ENCODE measurements around the gene ARHGAP42.

The ARHGAP42 gene

GRCh38 chr11:100830274-100830673, 143.2 kb downstream of the ARHGAP42 start:
- Histone ChIP-seq H3K4me1 (ENCODE audit: control insufficient read depth in 1 of 2, insufficient read depth in 1 of 2, low read depth in 1 of 2, low read length in 1 of 2) (no peaks in the 10 kb centered on the region), H3K27ac (no peak overlapping the region), H3K9me3 (no peaks in the 10 kb centered on the region), H3K4me3 (ENCODE audit: low read depth in 1 of 2, low read length in 1 of 2) (no peak overlapping the region), H3K27me3 (no peaks in the 10 kb centered on the region), H3K36me3 (no peaks in the 10 kb centered on the region)
- TF ChIP-seq, protein P1, sequence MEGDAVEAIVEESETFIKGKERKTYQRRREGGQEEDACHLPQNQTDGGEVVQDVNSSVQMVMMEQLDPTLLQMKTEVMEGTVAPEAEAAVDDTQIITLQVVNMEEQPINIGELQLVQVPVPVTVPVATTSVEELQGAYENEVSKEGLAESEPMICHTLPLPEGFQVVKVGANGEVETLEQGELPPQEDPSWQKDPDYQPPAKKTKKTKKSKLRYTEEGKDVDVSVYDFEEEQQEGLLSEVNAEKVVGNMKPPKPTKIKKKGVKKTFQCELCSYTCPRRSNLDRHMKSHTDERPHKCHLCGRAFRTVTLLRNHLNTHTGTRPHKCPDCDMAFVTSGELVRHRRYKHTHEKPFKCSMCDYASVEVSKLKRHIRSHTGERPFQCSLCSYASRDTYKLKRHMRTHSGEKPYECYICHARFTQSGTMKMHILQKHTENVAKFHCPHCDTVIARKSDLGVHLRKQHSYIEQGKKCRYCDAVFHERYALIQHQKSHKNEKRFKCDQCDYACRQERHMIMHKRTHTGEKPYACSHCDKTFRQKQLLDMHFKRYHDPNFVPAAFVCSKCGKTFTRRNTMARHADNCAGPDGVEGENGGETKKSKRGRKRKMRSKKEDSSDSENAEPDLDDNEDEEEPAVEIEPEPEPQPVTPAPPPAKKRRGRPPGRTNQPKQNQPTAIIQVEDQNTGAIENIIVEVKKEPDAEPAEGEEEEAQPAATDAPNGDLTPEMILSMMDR (IDR thresholded peaks at IDR 0.05): no peak

DNA sequence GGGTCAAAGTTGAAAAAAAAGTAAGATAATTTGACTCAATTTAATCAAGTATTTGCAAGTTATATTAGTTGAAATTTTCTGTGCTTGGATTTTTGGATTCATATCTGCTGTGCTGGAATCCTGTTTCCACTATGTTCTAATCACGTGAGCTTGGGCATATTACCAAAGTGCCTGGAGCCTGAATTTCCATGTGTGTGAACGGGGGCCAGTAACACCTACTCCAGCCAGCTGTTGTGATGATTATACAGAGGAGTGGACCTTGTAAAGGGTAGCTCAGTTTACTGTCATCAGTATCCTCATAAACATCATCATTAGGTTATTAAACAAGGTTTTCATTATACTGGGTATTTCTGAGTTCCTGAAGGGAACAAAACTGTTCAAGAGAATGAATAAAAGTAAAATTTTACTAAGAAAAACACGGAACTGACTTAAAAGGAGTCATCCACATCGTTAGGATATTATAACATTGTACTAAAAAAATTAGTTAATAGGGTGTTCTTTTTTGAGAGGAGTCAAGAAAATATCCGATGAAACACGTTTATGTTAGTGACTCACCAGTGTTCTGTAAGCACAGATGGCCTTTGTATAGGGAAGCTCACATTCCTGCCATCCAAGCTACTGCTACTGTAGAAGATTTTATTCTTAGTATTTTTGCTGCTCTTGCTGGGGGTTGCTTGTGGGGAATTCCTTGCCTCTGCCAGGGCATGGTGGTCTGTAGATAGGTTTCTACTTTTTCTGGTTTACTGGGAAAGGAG, 144.1 kb downstream of the ARHGAP42 start:
- TF ChIP-seq, protein P1 (IDR thresholded peaks at IDR 0.05): no peak
- Histone ChIP-seq H3K4me3 (ENCODE audit: low read depth in 1 of 2, low read length in 1 of 2) (no peak overlapping the region), H3K27me3 (no peaks in the 10 kb centered on the region), H3K9me3 (no peaks in the 10 kb centered on the region), H3K4me1 (ENCODE audit: control insufficient read depth in 1 of 2, insufficient read depth in 1 of 2, low read depth in 1 of 2, low read length in 1 of 2) (no peaks in the 10 kb centered on the region), H3K36me3 (no peaks in the 10 kb centered on the region), H3K27ac (no peak overlapping the region)

GRCh38 chr11:100831929-100832494, 144.9 kb downstream of the ARHGAP42 start:
- H3K4me1 ChIP-seq (ENCODE audit: control insufficient read depth in 1 of 2, insufficient read depth in 1 of 2, low read depth in 1 of 2, low read length in 1 of 2): no peaks in the 10 kb centered on the region
- no peak overlapping the region for H3K27ac ChIP-seq
- no peaks in the 10 kb centered on the region for H3K9me3 ChIP-seq
- H3K36me3 ChIP-seq: no peaks in the 10 kb centered on the region
- H3K4me3 ChIP-seq (ENCODE audit: low read depth in 1 of 2, low read length in 1 of 2): no peak overlapping the region
- H3K27me3 ChIP-seq: no peaks in the 10 kb centered on the region
- TF ChIP-seq, protein P1 (IDR thresholded peaks at IDR 0.05): no peak

- Histone ChIP-seq H3K4me1 (ENCODE audit: control insufficient read depth in 1 of 2, insufficient read depth in 1 of 2, low read depth in 1 of 2, low read length in 1 of 2) (no peaks in the 10 kb centered on the region), H3K9me3 (no peaks in the 10 kb centered on the region), H3K27ac (no peak overlapping the region), H3K4me3 (ENCODE audit: low read depth in 1 of 2, low read length in 1 of 2) (no peak overlapping the region), H3K27me3 (no peaks in the 10 kb centered on the region), H3K36me3 (no peaks in the 10 kb centered on the region)
- TF ChIP-seq, protein P1 (IDR thresholded peaks at IDR 0.05): no peak
Measured at GRCh38 chr11:100832829-100833228, 145.7 kb downstream of the ARHGAP42 start.

DNA sequence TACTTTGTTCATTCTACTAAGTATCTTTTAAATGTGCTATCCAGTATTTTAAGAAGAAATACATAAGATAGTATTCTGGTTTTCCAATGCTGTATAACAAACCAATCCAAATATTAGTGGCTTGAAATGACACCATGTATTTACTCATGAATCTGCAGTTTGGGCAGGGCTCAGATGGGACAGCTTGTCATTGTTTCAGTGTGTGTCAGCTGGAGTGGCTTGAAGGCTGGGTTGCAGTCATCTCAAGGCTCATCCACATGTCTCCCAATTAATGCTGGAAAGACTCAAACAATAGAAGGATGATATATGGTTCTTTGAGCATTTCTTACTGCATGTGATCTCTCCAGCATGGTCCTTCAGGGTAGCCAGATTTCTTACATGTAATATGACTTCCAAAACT, 146.2 kb downstream of the ARHGAP42 start:
- TF ChIP-seq, protein P1 (IDR thresholded peaks at IDR 0.05): no peak
- Histone ChIP-seq H3K27me3 (no peaks in the 10 kb centered on the region), H3K27ac (no peak overlapping the region), H3K4me3 (ENCODE audit: low read depth in 1 of 2, low read length in 1 of 2) (no peak overlapping the region), H3K4me1 (ENCODE audit: control insufficient read depth in 1 of 2, insufficient read depth in 1 of 2, low read depth in 1 of 2, low read length in 1 of 2) (no peaks in the 10 kb centered on the region), H3K36me3 (no peaks in the 10 kb centered on the region), H3K9me3 (no peaks in the 10 kb centered on the region)

Measured in neutrophil (primary cell).